Sigmoid colon (tissue), 4 donors: ENCODE data around the gene SPIRE1.

Source experiments
- EP300 ChIP-seq, 4 donors: sonication (generic); formaldehyde crosslinking; IDR thresholded peaks; one replicate each; pipeline ENCODE4 v1.6.1; 2017; ENCODE audit warnings: antibody characterized with exemption in 4 of 4
- TF ChIP-seq, protein P1 (sequence below), 4 experiments: fragments of 450-650 bp in 3 of 4; fragments of 200-600 bp in 1 of 4; IDR thresholded peaks; one replicate each; pipeline ENCODE4 v1.5.1; 2016 to 2019; ENCODE audit warnings: antibody characterized with exemption in 4 of 4, mild to moderate bottlenecking in 3 of 4, moderate library complexity in 2 of 4

DNA sequence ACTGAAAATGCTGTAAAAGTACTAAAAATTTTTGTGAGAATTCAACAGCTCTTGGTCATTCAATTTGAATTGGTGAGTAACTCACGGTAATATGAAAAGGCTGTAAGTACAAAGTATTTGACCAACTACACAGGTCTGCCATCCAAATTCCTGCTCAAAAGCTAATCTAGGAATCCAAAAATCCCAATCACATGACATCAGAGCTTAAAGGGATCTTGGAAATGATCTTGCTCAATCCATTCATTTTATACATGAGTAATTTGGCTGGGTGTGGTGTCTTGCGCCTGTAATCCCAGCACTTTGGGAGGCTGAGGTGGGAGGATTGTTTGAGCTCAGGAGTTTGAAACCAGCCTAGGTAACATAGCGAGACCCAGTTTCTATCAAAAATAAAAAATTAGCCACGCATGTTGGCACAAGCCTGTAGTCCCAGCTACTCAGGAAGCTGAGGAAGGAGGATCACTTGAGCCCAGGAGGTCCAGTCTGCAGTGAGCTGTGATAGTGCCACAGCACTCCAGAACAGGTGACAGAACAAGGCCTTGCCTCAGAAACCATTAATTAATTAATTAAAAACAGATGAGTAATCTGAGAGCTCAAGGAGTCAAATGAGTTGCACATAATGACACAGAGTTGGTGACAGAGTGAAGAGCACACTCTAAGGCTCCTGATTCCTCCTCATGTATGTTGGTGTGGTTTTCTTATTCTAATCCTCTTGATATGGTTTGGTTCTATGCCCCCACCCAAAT, 19.8 kb downstream of the SPIRE1 start:
- TF ChIP-seq, protein P1, sequence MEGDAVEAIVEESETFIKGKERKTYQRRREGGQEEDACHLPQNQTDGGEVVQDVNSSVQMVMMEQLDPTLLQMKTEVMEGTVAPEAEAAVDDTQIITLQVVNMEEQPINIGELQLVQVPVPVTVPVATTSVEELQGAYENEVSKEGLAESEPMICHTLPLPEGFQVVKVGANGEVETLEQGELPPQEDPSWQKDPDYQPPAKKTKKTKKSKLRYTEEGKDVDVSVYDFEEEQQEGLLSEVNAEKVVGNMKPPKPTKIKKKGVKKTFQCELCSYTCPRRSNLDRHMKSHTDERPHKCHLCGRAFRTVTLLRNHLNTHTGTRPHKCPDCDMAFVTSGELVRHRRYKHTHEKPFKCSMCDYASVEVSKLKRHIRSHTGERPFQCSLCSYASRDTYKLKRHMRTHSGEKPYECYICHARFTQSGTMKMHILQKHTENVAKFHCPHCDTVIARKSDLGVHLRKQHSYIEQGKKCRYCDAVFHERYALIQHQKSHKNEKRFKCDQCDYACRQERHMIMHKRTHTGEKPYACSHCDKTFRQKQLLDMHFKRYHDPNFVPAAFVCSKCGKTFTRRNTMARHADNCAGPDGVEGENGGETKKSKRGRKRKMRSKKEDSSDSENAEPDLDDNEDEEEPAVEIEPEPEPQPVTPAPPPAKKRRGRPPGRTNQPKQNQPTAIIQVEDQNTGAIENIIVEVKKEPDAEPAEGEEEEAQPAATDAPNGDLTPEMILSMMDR (IDR thresholded peaks at IDR 0.05): no peak
- TF ChIP-seq EP300 (IDR thresholded peaks at IDR 0.05): no peak
